CD8-positive, alpha-beta memory T cell (primary cell): ENCODE measurements around the gene RYK. TPM values are rescaled to one million over a fixed set of nuclear protein-coding genes. Genes with fewer than 3 reads are reported as not detected.
A peak's percentile ranks its signal among the peaks of the same experiment; 100 is the strongest.
"Not testable (repeated sequence)": the region's sequence is repeated elsewhere in the genome, so short reads cannot be mapped to it uniquely, and the experiment has no call there.

Source experiments
- CTCF ChIA-PET: fragments of 350-600 bp; sonication (Branson Sonifier 250); formaldehyde crosslinking; loops from one replicate; lab custom pipeline; 2021; ENCODE audit warnings: antibody characterized with exemption; lab: Charles Lee
- POLR2A ChIA-PET: fragments of 350-600 bp; sonication (Branson Sonifier 250); formaldehyde crosslinking; loops from one replicate; lab custom pipeline; 2021; ENCODE audit warnings: antibody characterized with exemption; lab: Charles Lee
- DNase-seq, 5 donors: peaks; one replicate each; pipeline versions ENCODE4 v3.0.0 to v3.0.0-alpha.2; 2020 to 2022; ENCODE audit warnings: mixed read lengths in 1 of 5
- H3K27ac ChIP-seq: one replicate; pipeline ENCODE4 v1.7.0; 2013; ENCODE audit warnings: low read depth, mild to moderate bottlenecking, low read length, moderate library complexity
- H3K27me3 ChIP-seq: 2 replicates; pipeline ENCODE4 v1.7.0; 2013; ENCODE audit warnings: low read length, mild to moderate bottlenecking; ENCODE audit not compliant: insufficient read depth, poor library complexity, severe bottlenecking
- H3K36me3 ChIP-seq: 2 replicates; pipeline ENCODE4 v1.7.0; 2013; ENCODE audit warnings: mild to moderate bottlenecking, low read length, moderate library complexity; ENCODE audit not compliant: insufficient read depth
- H3K4me1 ChIP-seq: 2 replicates; pipeline ENCODE4 v1.7.0; 2013; ENCODE audit warnings: mild to moderate bottlenecking, low read length, moderate library complexity; ENCODE audit not compliant: insufficient read depth
- H3K4me3 ChIP-seq: 2 replicates; pipeline ENCODE4 v1.7.0; 2013; ENCODE audit warnings: mild to moderate bottlenecking, low read length
- H3K9me3 ChIP-seq: 2 replicates; pipeline ENCODE4 v1.7.0; 2013; ENCODE audit warnings: mild to moderate bottlenecking, low read length
- H3K27ac Mint-ChIP-seq, 8 donors: one replicate each; pipeline ENCODE4 v1.8.0; 2020 to 2021; ENCODE audit warnings: mixed read lengths in 8 of 8, mild to moderate bottlenecking in 6 of 8, inconsistent platforms in 3 of 8, moderate library complexity in 3 of 8
- H3K27me3 Mint-ChIP-seq, 2 donors: one replicate each; pipeline ENCODE4 v1.8.0; 2020 to 2021; ENCODE audit warnings: mixed read lengths in 2 of 2, mild to moderate bottlenecking in 1 of 2, moderate library complexity in 1 of 2
- H3K36me3 Mint-ChIP-seq, 3 donors: one replicate each; pipeline ENCODE4 v1.8.0; 2020 to 2021; ENCODE audit warnings: mixed read lengths in 3 of 3, inconsistent platforms in 1 of 3, mild to moderate bottlenecking in 1 of 3
- H3K4me1 Mint-ChIP-seq, 3 donors: one replicate each; pipeline ENCODE4 v1.8.0; 2020 to 2021; ENCODE audit warnings: mixed read lengths in 3 of 3, inconsistent platforms in 1 of 3, mild to moderate bottlenecking in 1 of 3
- H3K4me3 Mint-ChIP-seq, 7 donors: one replicate each; pipeline ENCODE4 v1.8.0; 2020 to 2021; ENCODE audit warnings: mixed read lengths in 7 of 7, mild to moderate bottlenecking in 6 of 7, moderate library complexity in 4 of 7, inconsistent platforms in 2 of 7
- H3K9me3 Mint-ChIP-seq, 5 donors: one replicate each; pipeline ENCODE4 v1.8.0; 2020 to 2022; ENCODE audit warnings: mixed read lengths in 5 of 5, mild to moderate bottlenecking in 3 of 5, moderate library complexity in 2 of 5, inconsistent platforms in 1 of 5
- polyA plus RNA-seq: library from polyadenylated mRNA; unstranded; fragments of 300-500 nt; fragmentation: Illumina TruSeq; gene quantifications from one replicate; pipeline ENCODE4 v1.2.3, GENCODE V29; 2021
- total RNA-seq, 2 experiments: library from RNA; stranded (reverse); gene quantifications; one replicate each; pipeline ENCODE4 v1.2.3, GENCODE V29; 2021

RYK gene
- total and polyA plus RNA-seq, 3 experiments from 2014 or later, result 13.3 to 26.1 (median 23.0) TPM

DNA sequence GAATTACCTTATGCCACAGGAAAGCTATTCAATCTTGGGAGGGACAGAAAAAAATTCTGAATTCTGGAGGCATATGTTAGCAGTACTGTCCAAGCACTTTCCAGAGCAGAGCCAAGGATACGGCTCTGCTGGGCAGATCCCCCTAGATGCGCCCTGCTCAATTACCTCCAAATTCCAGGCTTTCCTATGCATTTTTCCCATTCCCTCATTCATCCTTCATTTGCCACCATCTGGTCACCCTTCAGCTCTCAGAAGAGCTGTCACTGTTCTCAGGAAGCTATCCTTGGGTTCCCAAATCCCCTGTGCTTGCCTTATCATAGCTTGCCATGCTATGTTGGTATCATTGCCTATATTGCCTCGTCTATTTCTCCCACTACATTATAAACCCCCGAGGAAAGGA, 45.2 kb downstream of the RYK start:
- Histone ChIP-seq H3K36me3 (peaks cover 17% of the 10 kb centered on the region), H3K27ac (no peak overlapping the region)
- CTCF ChIA-PET, result no interaction called here

DNA sequence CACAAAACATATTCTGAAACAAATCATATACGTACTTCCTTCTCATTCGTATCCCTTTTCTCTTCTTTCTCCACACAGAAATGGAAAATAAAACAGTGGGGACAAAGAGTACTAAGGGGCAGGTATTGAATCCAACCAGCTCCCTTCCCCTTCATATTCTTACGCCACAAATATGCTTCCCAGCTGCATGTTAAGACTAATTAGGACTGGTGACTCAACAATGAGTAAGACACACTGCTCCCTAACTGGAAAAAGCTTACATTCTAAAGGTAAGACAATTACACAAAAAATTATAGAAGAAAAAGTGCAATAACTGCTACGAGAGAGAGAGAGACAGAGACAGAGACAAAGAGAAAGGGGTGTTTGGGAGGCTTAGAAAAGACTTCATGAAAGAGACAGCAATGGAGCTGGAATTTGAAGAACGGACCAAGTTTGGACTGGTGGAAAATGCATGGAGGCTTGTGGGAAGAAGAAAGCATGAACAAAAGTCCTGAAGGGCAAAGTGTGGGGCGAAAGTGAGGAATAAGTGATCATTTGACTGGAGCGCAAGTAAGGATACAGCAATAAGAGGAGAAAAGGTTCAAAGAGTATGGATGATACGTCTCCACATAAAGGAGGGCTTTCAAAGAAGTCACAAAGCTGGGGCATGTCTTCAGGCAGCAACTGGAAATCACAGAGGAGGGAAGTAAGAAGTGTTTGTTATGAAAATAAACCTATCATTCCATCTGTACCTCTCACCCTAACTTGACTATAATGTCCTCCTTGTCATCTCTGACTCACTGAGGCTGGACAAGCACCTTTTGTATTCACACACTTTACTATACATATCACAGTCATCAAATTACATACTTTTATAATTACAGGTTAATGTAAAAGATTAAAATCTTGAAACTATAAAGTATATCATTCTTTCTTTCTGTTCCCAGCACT, 49.2 kb downstream of the RYK start:
- peaks cover 4% of the 10 kb centered on the region for H3K36me3 ChIP-seq
- H3K4me1 ChIP-seq, result no peaks in the 10 kb centered on the region
- Mint-ChIP-seq H3K9me3 (peaks cover 0 to 3% (median 0%) of the 10 kb centered on the region in 5 donors), H3K27me3 (no peaks in the 10 kb centered on the region), H3K4me1 (peaks cover 0 to 5% (median 0%) of the 10 kb centered on the region in 3 donors), H3K27ac (peak overlapping the region in 2 of 8 donors; percentile 13 to 86), H3K36me3 (peaks cover 12 to 79% (median 28%) of the 10 kb centered on the region in 3 donors), H3K4me3 (no peak overlapping the region)
- no peak overlapping the region for H3K27ac ChIP-seq
- H3K27me3 ChIP-seq, result no peaks in the 10 kb centered on the region
- ChIA-PET CTCF (interaction anchor here (1.3 to 4.3 kb wide), 3 partner anchors 11 to 272 kb away, joined by 3 to 30 read pairs (median 5); no protein-coding TSS in a partner anchor), POLR2A (no interaction called here)
- H3K4me3 ChIP-seq, result no peak overlapping the region
- DNase-seq, result no peak
- no peaks in the 10 kb centered on the region for H3K9me3 ChIP-seq

More for the DNA sequence above, 45.2 kb downstream of the RYK start:
- H3K27ac Mint-ChIP-seq, result peak overlapping the region in 1 of 8 donors; percentile 53
- POLR2A ChIA-PET, result interaction anchor here (0.6 kb wide), 1 partner anchor 9 kb away, joined by 3 read pairs; no protein-coding TSS in a partner anchor
- peaks cover 4 to 80% (median 25%) of the 10 kb centered on the region in 3 donors for H3K36me3 Mint-ChIP-seq
- no peaks in the 10 kb centered on the region for H3K4me1 ChIP-seq
- H3K9me3 Mint-ChIP-seq, result no peaks in the 10 kb centered on the region
- no peaks in the 10 kb centered on the region for H3K27me3 ChIP-seq
- H3K4me3 ChIP-seq, result no peak overlapping the region
- no peak for DNase-seq
- H3K9me3 ChIP-seq, result no peaks in the 10 kb centered on the region
- H3K4me1 Mint-ChIP-seq, result no peaks in the 10 kb centered on the region
- H3K4me3 Mint-ChIP-seq, result no peak overlapping the region
- no peaks in the 10 kb centered on the region for H3K27me3 Mint-ChIP-seq

- H3K27ac ChIP-seq, H3K27me3 ChIP-seq, H3K4me1 Mint-ChIP-seq, DNase-seq, H3K4me3 Mint-ChIP-seq, H3K9me3 ChIP-seq, H3K4me3 ChIP-seq, H3K9me3 Mint-ChIP-seq, H3K4me1 ChIP-seq, POLR2A ChIA-PET, H3K27me3 Mint-ChIP-seq, H3K36me3 ChIP-seq: not testable (repeated sequence)
- Mint-ChIP-seq H3K27ac (peak overlapping the region in 1 of 8 donors; percentile 29), H3K36me3 (peaks cover 12 to 79% (median 29%) of the 10 kb centered on the region in 3 donors)
- CTCF ChIA-PET, result interaction anchor here (1.2 to 4.5 kb wide), 3 partner anchors 11 to 275 kb away, joined by 3 to 30 read pairs (median 25); no protein-coding TSS in a partner anchor
Measured at GRCh38 chr3:134199880-134200279, 50.8 kb downstream of the RYK start.

- POLR2A ChIA-PET, result no interaction called here
- peaks cover 4% of the 10 kb centered on the region for H3K36me3 ChIP-seq
- H3K27ac ChIP-seq, result no peak overlapping the region
- no peak for DNase-seq
- H3K27me3 Mint-ChIP-seq, result no peaks in the 10 kb centered on the region
- H3K27ac Mint-ChIP-seq, result no peak overlapping the region
- H3K4me1 Mint-ChIP-seq, result peaks cover 0 to 5% (median 0%) of the 10 kb centered on the region in 3 donors
- H3K9me3 Mint-ChIP-seq, result peaks cover 0 to 3% (median 0%) of the 10 kb centered on the region in 5 donors
- no peak overlapping the region for H3K4me3 ChIP-seq
- no peaks in the 10 kb centered on the region for H3K4me1 ChIP-seq
- H3K4me3 Mint-ChIP-seq, result no peak overlapping the region
- H3K27me3 ChIP-seq, result no peaks in the 10 kb centered on the region
- CTCF ChIA-PET, result interaction anchor here (1.2 to 4.5 kb wide), 3 partner anchors 11 to 275 kb away, joined by 3 to 30 read pairs (median 25); no protein-coding TSS in a partner anchor
- peaks cover 12 to 79% (median 28%) of the 10 kb centered on the region in 3 donors for H3K36me3 Mint-ChIP-seq
- no peaks in the 10 kb centered on the region for H3K9me3 ChIP-seq
Measured at GRCh38 chr3:134199240-134199639, 51.4 kb downstream of the RYK start.

GRCh38 chr3:134198414-134198813, 52.2 kb downstream of the RYK start:
- no peak overlapping the region for H3K4me3 ChIP-seq
- H3K27me3 ChIP-seq, result no peaks in the 10 kb centered on the region
- POLR2A ChIA-PET, result no interaction called here
- Mint-ChIP-seq H3K4me1 (peaks cover 0 to 5% (median 0%) of the 10 kb centered on the region in 3 donors), H3K4me3 (no peak overlapping the region), H3K36me3 (peaks cover 12 to 83% (median 30%) of the 10 kb centered on the region in 3 donors), H3K27ac (peak overlapping the region in 1 of 8 donors; percentile 16), H3K27me3 (no peaks in the 10 kb centered on the region), H3K9me3 (peaks cover 0 to 3% (median 0%) of the 10 kb centered on the region in 5 donors)
- no peak for DNase-seq
- H3K36me3 ChIP-seq, result peaks cover 4% of the 10 kb centered on the region
- H3K9me3 ChIP-seq, result no peaks in the 10 kb centered on the region
- CTCF ChIA-PET, result interaction anchor here (0.6 to 4.5 kb wide), 6 partner anchors 10 to 279 kb away, joined by 3 to 30 read pairs (median 3); no protein-coding TSS in a partner anchor
- H3K27ac ChIP-seq, result no peak overlapping the region
- H3K4me1 ChIP-seq, result no peaks in the 10 kb centered on the region

GRCh38 chr3:134197681-134198261, 52.9 kb downstream of the RYK start:
- POLR2A ChIA-PET, result no interaction called here

DNA sequence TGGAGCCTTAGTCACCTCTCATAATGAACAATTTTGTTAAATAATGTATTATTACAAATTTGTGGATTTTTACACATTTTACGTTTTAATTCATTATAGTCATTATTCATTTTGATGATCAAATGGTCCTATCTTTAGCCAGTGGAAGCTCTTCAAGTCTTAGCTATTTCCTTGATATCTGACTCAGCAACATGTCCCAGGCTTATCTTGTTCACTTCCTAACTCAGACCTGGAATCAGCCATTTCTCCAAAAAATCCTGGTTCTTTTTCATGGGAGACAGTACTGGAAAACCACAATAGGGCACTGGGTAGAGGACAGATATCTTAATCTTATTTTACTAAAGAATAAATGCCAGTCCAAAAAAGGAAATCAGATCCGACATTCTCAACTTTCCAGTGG, 56.4 kb downstream of the RYK start:
- Mint-ChIP-seq H3K9me3 (no peaks in the 10 kb centered on the region), H3K36me3 (peaks cover 0 to 81% (median 22%) of the 10 kb centered on the region in 3 donors), H3K4me3 (no peak overlapping the region), H3K27me3 (no peaks in the 10 kb centered on the region), H3K27ac (no peak overlapping the region), H3K4me1 (peaks cover 0 to 5% (median 0%) of the 10 kb centered on the region in 3 donors)
- no peaks in the 10 kb centered on the region for H3K27me3 ChIP-seq
- CTCF ChIA-PET, result interaction anchor here (1.0 to 3.6 kb wide), 3 partner anchors 14 to 22 kb away, joined by 3 to 11 read pairs (median 3); no protein-coding TSS in a partner anchor
- no peaks in the 10 kb centered on the region for H3K9me3 ChIP-seq
- POLR2A ChIA-PET, result no interaction called here
- DNase-seq, result no peak
- no peaks in the 10 kb centered on the region for H3K36me3 ChIP-seq
- H3K4me1 ChIP-seq, result no peaks in the 10 kb centered on the region
- H3K4me3 ChIP-seq, result no peak overlapping the region
- H3K27ac ChIP-seq, result no peak overlapping the region

More at GRCh38 chr3:134197681-134198261, 52.9 kb downstream of the RYK start:
- H3K9me3 ChIP-seq, result no peaks in the 10 kb centered on the region
- H3K4me3 ChIP-seq, result no peak overlapping the region
- no peak overlapping the region for H3K27ac Mint-ChIP-seq
- no peaks in the 10 kb centered on the region for H3K27me3 ChIP-seq
- peaks cover 4% of the 10 kb centered on the region for H3K36me3 ChIP-seq
- no peaks in the 10 kb centered on the region for H3K4me1 ChIP-seq
- DNase-seq, result peak in 2 of 5 donors; percentile 21 to 33
- H3K27me3 Mint-ChIP-seq, result no peaks in the 10 kb centered on the region
- H3K4me3 Mint-ChIP-seq, result no peak overlapping the region
- H3K27ac ChIP-seq, result no peak overlapping the region
- H3K4me1 Mint-ChIP-seq, result peaks cover 0 to 5% (median 0%) of the 10 kb centered on the region in 3 donors
- H3K36me3 Mint-ChIP-seq, result peaks cover 12 to 84% (median 31%) of the 10 kb centered on the region in 3 donors
- CTCF ChIA-PET, result interaction anchor here (0.6 to 4.5 kb wide), 6 partner anchors 11 to 280 kb away, joined by 3 to 25 read pairs (median 3); no protein-coding TSS in a partner anchor
- H3K9me3 Mint-ChIP-seq, result peaks cover 0 to 3% (median 0%) of the 10 kb centered on the region in 5 donors
